ENCODE measurements around the gene HINFP. TPM values are rescaled to one million over a fixed set of nuclear protein-coding genes. Genes with fewer than 3 reads are reported as not detected.
"Not testable (repeated sequence)": the region's sequence is repeated elsewhere in the genome, so short reads cannot be mapped to it uniquely, and the experiment has no call there.

Gene HINFP
- total RNA-seq, 4 donors from 2014 or later = 7.0 to 33.2 (median 13.9) TPM

- Histone ChIP-seq H3K36me3 (peaks cover 3 to 78% (median 10%) of the 10 kb centered on the region in 3 donors), H3K9me3 (no peaks in the 10 kb centered on the region), H3K4me3 (no peak overlapping the region), H3K4me1 (peaks cover 0 to 7% (median 0%) of the 10 kb centered on the region in 3 donors), H3K27me3 (peaks cover 0 to 2% (median 0%) of the 10 kb centered on the region in 4 donors), H3K27ac (no peak overlapping the region)
- 91 to 100% methylated on average over 1 to 6 of the region's 6 CpGs for WGBS, 2 donors
- TF ChIP-seq POLR2A (IDR thresholded peaks at IDR 0.05) = no peak
- TF ChIP-seq CTCF (IDR thresholded peaks at IDR 0.05) = no peak
- DNase-seq = no peak
- intact Hi-C loops (cut with DNase I) = no loop called here
Observed at GRCh38 chr11:119180729-119181676, 59.6 kb downstream of the HINFP start.

GRCh38 chr11:119181677-119182412 lies 60.5 kb downstream of the HINFP start:
- no peak for DNase-seq
- WGBS, 2 donors = 83 to 92% methylated on average over 2 to 8 of the region's 17 CpGs
- no peaks in the 10 kb centered on the region for H3K9me3 ChIP-seq
- no peak for TF ChIP-seq POLR2A (IDR thresholded peaks at IDR 0.05)
- TF ChIP-seq CTCF (IDR thresholded peaks at IDR 0.05) = no peak
- peaks cover 3 to 70% (median 10%) of the 10 kb centered on the region in 3 donors for H3K36me3 ChIP-seq
- H3K4me3 ChIP-seq = no peak overlapping the region
- intact Hi-C loops (cut with DNase I) = no loop called here
- peaks cover 0 to 11% (median 0%) of the 10 kb centered on the region in 4 donors for H3K27me3 ChIP-seq
- H3K4me1 ChIP-seq = peaks cover 0 to 7% (median 0%) of the 10 kb centered on the region in 3 donors
- H3K27ac ChIP-seq = no peak overlapping the region

- Histone ChIP-seq H3K36me3 (peaks cover 3 to 47% (median 4%) of the 10 kb centered on the region in 3 donors), H3K27me3 (peaks cover 0 to 15% (median 0%) of the 10 kb centered on the region in 4 donors)
- 78 to 84% methylated on average over 9 of the region's 9 CpGs for WGBS, 2 donors
- intact Hi-C loops (cut with DNase I); DNase-seq; H3K9me3 ChIP-seq; H3K27ac ChIP-seq; H3K4me3 ChIP-seq; H3K4me1 ChIP-seq: not testable (repeated sequence)
Observed at GRCh38 chr11:119184399-119184798, 63.0 kb downstream of the HINFP start.

Other genes with a start within 250 kb of the HINFP start
- gene CXCR5, start 237.7 kb upstream of the HINFP start, total RNA-seq = under 1 TPM in 1 of 4 donors, not detected in 3; 0.06 TPM
- gene BCL9L, start 195.7 kb upstream of the HINFP start, total RNA-seq = 10 to 100 TPM; 16.4 to 29.6 (median 18.9) TPM
- under 1 TPM in 1 of 4 donors, not detected in 3; 0.57 TPM for gene UPK2, start 165.3 kb upstream of the HINFP start, total RNA-seq
- gene FOXR1, start 149.8 kb upstream of the HINFP start, total RNA-seq = not detected
- gene CENATAC, start 123.4 kb upstream of the HINFP start, total RNA-seq = 10 to 100 TPM in 3 of 4 donors, 1 to 10 TPM in 1; 9.2 to 58.9 (median 29.4) TPM
- 1,000 to 10,000 TPM in 3 of 4 donors, 100 to 1,000 TPM in 1; 729 to 2,261 (median 1,537) TPM for gene RPS25, start 103.2 kb upstream of the HINFP start, total RNA-seq
- 10 to 100 TPM; 26.5 to 44.4 (median 41.2) TPM for gene TRAPPC4, start 102.8 kb upstream of the HINFP start, total RNA-seq
- 10 to 100 TPM in 3 of 4 donors, 1 to 10 TPM in 1; 6.9 to 13.9 (median 11.5) TPM for gene SLC37A4, start 90.7 kb upstream of the HINFP start, total RNA-seq
- gene HYOU1, start 64.4 kb upstream of the HINFP start, total RNA-seq = 10 to 100 TPM; 44.1 to 93.8 (median 65.4) TPM
- 10 to 100 TPM; 15.2 to 28.4 (median 18.2) TPM for gene VPS11, start 53.8 kb upstream of the HINFP start, total RNA-seq
- gene HMBS, start 36.7 kb upstream of the HINFP start, total RNA-seq = 10 to 100 TPM in 3 of 4 donors, 1 to 10 TPM in 1; 9.9 to 22.1 (median 14.2) TPM
- 10 to 100 TPM; 18.5 to 29.9 (median 26.7) TPM for gene DPAGT1, start 19.7 kb upstream of the HINFP start, total RNA-seq
- gene C2CD2L, start 14.2 kb upstream of the HINFP start, total RNA-seq = 10 to 100 TPM in 1 of 4 donors, 1 to 10 TPM in 3; 5.1 to 12.8 (median 8.0) TPM
- gene ABCG4, start 27.5 kb downstream of the HINFP start, total RNA-seq = under 1 TPM; 0.15 to 0.94 (median 0.39) TPM
- 10 to 100 TPM; 31.5 to 83.3 (median 67.5) TPM for gene NLRX1, start 47.1 kb downstream of the HINFP start, total RNA-seq
- gene NHERF4, start 63.9 kb downstream of the HINFP start, total RNA-seq = under 1 TPM in 1 of 4 donors, not detected in 3; under 0.01 TPM
- 10 to 100 TPM in 3 of 4 donors, 1 to 10 TPM in 1; 9.9 to 14.2 (median 12.4) TPM for gene CBL, start 84.8 kb downstream of the HINFP start, total RNA-seq
- gene MCAM, start 195.6 kb downstream of the HINFP start, total RNA-seq = 100 to 1,000 TPM in 2 of 4 donors, 10 to 100 TPM in 2; 20.8 to 169 (median 80.9) TPM
- gene RNF26, start 212.9 kb downstream of the HINFP start, total RNA-seq = 10 to 100 TPM; 10.5 to 17.9 (median 12.2) TPM
- 10 to 100 TPM in 2 of 4 donors, 1 to 10 TPM in 2; 5.3 to 18.8 (median 10.3) TPM for gene C1QTNF5, start 219.3 kb downstream of the HINFP start, total RNA-seq
- gene MFRP, start 225.1 kb downstream of the HINFP start, total RNA-seq = not detected